IMR-90 (cell line): Measurements from ENCODE around the gene SLC35A4. TPM values are rescaled to one million over a fixed set of nuclear protein-coding genes. Genes with fewer than 3 reads are reported as not detected.

Experiments
- ATAC-seq: fragments of 200-7000 bp; cut with Tn5 transposase; 2 replicates; pipeline ENCODE4 v1.9.1; 2020; ENCODE audit warnings: low read depth, mild to moderate bottlenecking, moderate library complexity
- BruUV-seq: library from RNA; stranded (reverse); fragments of 400-500 nt; replicated peaks from 2 replicates; lab custom pipeline; 2021; lab: Mats Ljungman, UMichigan
- CTCF ChIA-PET: fragments of 300-600 bp; formaldehyde crosslinking; extraction: SDS; loops from one replicate; lab custom pipeline; 2021; ENCODE audit warnings: antibody characterized with exemption; lab: Yijun Ruan, JAX
- POLR2A ChIA-PET: fragments of 300-600 bp; sonication (Branson Sonifier 250); formaldehyde crosslinking; loops from one replicate; lab custom pipeline; 2022; ENCODE audit warnings: antibody characterized with exemption; ENCODE audit not compliant: unreplicated experiment; lab: Charles Lee
- DNase-seq: peaks from one replicate; pipeline ENCODE4 v3.0.0; 2013
- H2AFZ ChIP-seq: replicated peaks from 2 replicates; pipeline ENCODE3; 2013; ENCODE audit warnings: low read length, mild to moderate bottlenecking; ENCODE audit not compliant: poor library complexity
- H2AK5ac ChIP-seq: 2 replicates; pipeline ENCODE4 v1.6.1; 2013; ENCODE audit warnings: low read depth, low read length, inconsistent platforms
- H2AK9ac ChIP-seq: replicated peaks from 2 replicates; pipeline ENCODE3; 2013; ENCODE audit warnings: mild to moderate bottlenecking, low read depth, low read length, moderate library complexity; ENCODE audit not compliant: poor library complexity
- H2BK120ac ChIP-seq: 2 replicates; pipeline ENCODE4 v1.6.1; 2013; ENCODE audit warnings: low read depth, low read length, inconsistent platforms
- H2BK15ac ChIP-seq: 3 replicates; pipeline ENCODE4 v1.6.1; 2013; ENCODE audit warnings: low read depth, low read length, inconsistent platforms
- H2BK20ac ChIP-seq: 2 replicates; pipeline ENCODE4 v1.6.1; 2013; ENCODE audit warnings: low read depth, mild to moderate bottlenecking, inconsistent platforms, low read length, moderate library complexity
- H2BK5ac ChIP-seq: 2 replicates; pipeline ENCODE4 v1.6.1; 2013; ENCODE audit warnings: mild to moderate bottlenecking, low read depth, low read length, inconsistent platforms; ENCODE audit not compliant: poor library complexity, severe bottlenecking
- H3K14ac ChIP-seq: replicated peaks from 2 replicates; pipeline ENCODE4 v1.6.1; 2013; ENCODE audit warnings: low read depth, low read length, inconsistent platforms
- H3K18ac ChIP-seq: 2 replicates; pipeline ENCODE4 v1.6.1; 2013; ENCODE audit warnings: low read depth, low read length, control low read depth
- H3K23ac ChIP-seq: 2 replicates; pipeline ENCODE4 v1.6.1; 2013; ENCODE audit warnings: low read depth, low read length, inconsistent platforms
- H3K27ac ChIP-seq: 2 replicates; pipeline ENCODE4 v1.5.1; 2013; ENCODE audit warnings: mild to moderate bottlenecking, control low read depth, low read length; ENCODE audit not compliant: insufficient read depth
- H3K27me3 ChIP-seq: 2 replicates; pipeline ENCODE4 v1.6.1; 2013; ENCODE audit warnings: low read length; ENCODE audit not compliant: control insufficient read depth, insufficient read depth
- H3K36me3 ChIP-seq: 2 replicates; pipeline ENCODE4 v1.6.1; 2013; ENCODE audit warnings: low read length, mixed read lengths; ENCODE audit not compliant: control insufficient read depth, insufficient read depth
- H3K4ac ChIP-seq: 2 replicates; pipeline ENCODE4 v1.6.1; 2013; ENCODE audit warnings: low read depth, low read length, inconsistent platforms
- H3K4me1 ChIP-seq: 2 replicates; pipeline ENCODE4 v1.6.1; 2013; ENCODE audit warnings: low read length, mixed read lengths; ENCODE audit not compliant: control insufficient read depth, insufficient read depth
- H3K4me2 ChIP-seq: 2 replicates; pipeline ENCODE4 v1.6.1; 2013; ENCODE audit warnings: low read depth, mild to moderate bottlenecking, control low read depth, low read length, moderate library complexity
- H3K4me3 ChIP-seq: 2 replicates; pipeline ENCODE4 v1.5.1; 2013; ENCODE audit warnings: low read depth, mild to moderate bottlenecking, control low read depth, low read length, moderate library complexity; ENCODE audit not compliant: insufficient read depth
- H3K56ac ChIP-seq: 2 replicates; pipeline ENCODE4 v1.6.1; 2013; ENCODE audit warnings: low read length, inconsistent platforms; ENCODE audit not compliant: insufficient read depth; ENCODE audit errors: extremely low read depth
- H3K79me1 ChIP-seq, 2 experiments: 2 replicates each; pipeline ENCODE4 v1.6.1; 2013; ENCODE audit warnings: low read length in 2 of 2, inconsistent platforms in 1 of 2, low read depth in 1 of 2
- H3K9ac ChIP-seq: 2 replicates; pipeline ENCODE4 v1.6.1; 2013; ENCODE audit warnings: low read depth, low read length, control low read depth
- H3K9me1 ChIP-seq: 2 replicates; pipeline ENCODE4 v1.6.1; 2013; ENCODE audit warnings: low read length, inconsistent platforms; ENCODE audit not compliant: insufficient read depth
- H3K9me3 ChIP-seq: 2 replicates; pipeline ENCODE4 v1.6.1; 2013; ENCODE audit warnings: low read length; ENCODE audit not compliant: control insufficient read depth, insufficient read depth
- H4K20me1 ChIP-seq: 2 replicates; pipeline ENCODE4 v1.6.1; 2013; ENCODE audit warnings: low read length, inconsistent platforms; ENCODE audit not compliant: insufficient read depth
- H4K5ac ChIP-seq: 2 replicates; pipeline ENCODE4 v1.6.1; 2013; ENCODE audit warnings: mild to moderate bottlenecking, low read depth, low read length, control low read depth
- H4K8ac ChIP-seq, 2 experiments: 2 replicates each; pipeline ENCODE4 v1.6.1; 2013; ENCODE audit warnings: low read depth in 2 of 2, low read length in 2 of 2, control low read depth in 1 of 2, inconsistent platforms in 1 of 2
- H4K91ac ChIP-seq: 2 replicates; pipeline ENCODE4 v1.6.1; 2013; ENCODE audit warnings: low read depth, low read length, inconsistent platforms; ENCODE audit not compliant: insufficient read depth
- CHD1 ChIP-seq: IDR thresholded peaks from 2 replicates; pipeline ENCODE4 v1.6.1; 2012; ENCODE audit warnings: low read depth, low read length, improper control_type of control experiment
- CTCF ChIP-seq: conservative IDR thresholded peaks from 2 replicates; pipeline ENCODE4 v1.5.1; 2012; ENCODE audit warnings: mild to moderate bottlenecking, low read depth, low read length, improper control_type of control experiment
- ELK1 ChIP-seq: fragments of 150-350 bp; IDR thresholded peaks from 2 replicates; pipeline ENCODE4 v1.6.1; 2016; ENCODE audit warnings: low read depth, mild to moderate bottlenecking, low read length, moderate library complexity, borderline replicate concordance
- FOS ChIP-seq: fragments of 150-350 bp; IDR thresholded peaks from 2 replicates; pipeline ENCODE4 v1.6.1; 2016; ENCODE audit warnings: low read depth, low read length
- MAFK ChIP-seq: IDR thresholded peaks from 2 replicates; pipeline ENCODE4 v1.6.1; 2012; ENCODE audit warnings: low read depth, low read length, improper control_type of control experiment
- MAZ ChIP-seq: IDR thresholded peaks from 2 replicates; pipeline ENCODE4 v1.6.1; 2012; ENCODE audit warnings: low read depth, mild to moderate bottlenecking, low read length, improper control_type of control experiment, moderate library complexity, borderline replicate concordance
- MXI1 ChIP-seq: IDR thresholded peaks from 2 replicates; pipeline ENCODE4 v1.6.1; 2012; ENCODE audit warnings: low read depth, mild to moderate bottlenecking, low read length, moderate library complexity, borderline replicate concordance
- NFE2L2 ChIP-seq: fragments of 150-350 bp; IDR thresholded peaks from 2 replicates; pipeline ENCODE4 v1.6.1; 2016; ENCODE audit warnings: low read depth, mild to moderate bottlenecking, low read length
- POLR2A ChIP-seq: IDR thresholded peaks from 2 replicates; pipeline ENCODE4 v1.6.1; 2012; ENCODE audit warnings: mild to moderate bottlenecking, low read depth, low read length
- RAD21 ChIP-seq: IDR thresholded peaks from 2 replicates; pipeline ENCODE4 v1.6.1; 2012; ENCODE audit warnings: low read length, improper control_type of control experiment
- RCOR1 ChIP-seq: IDR thresholded peaks from 2 replicates; pipeline ENCODE4 v1.6.1; 2012; ENCODE audit warnings: mild to moderate bottlenecking, low read length, improper control_type of control experiment; ENCODE audit not compliant: insufficient replicate concordance
- RFX5 ChIP-seq: IDR thresholded peaks from 2 replicates; pipeline ENCODE4 v1.8.0; 2012; ENCODE audit warnings: low read depth, mild to moderate bottlenecking, low read length, moderate library complexity
- SMC3 ChIP-seq: fragments of 150-350 bp; IDR thresholded peaks from 2 replicates; pipeline ENCODE4 v1.6.1; 2016; ENCODE audit warnings: low read depth, mild to moderate bottlenecking, antibody characterized with exemption, low read length, moderate library complexity
- USF2 ChIP-seq: fragments of 150-350 bp; IDR thresholded peaks from 2 replicates; pipeline ENCODE4 v1.6.1; 2017; ENCODE audit warnings: mild to moderate bottlenecking, antibody characterized with exemption, low read length, low read depth
- WGBS, 2 experiments: methylation state at CpG; one replicate each; pipeline versions ENCODE4 v1.1.5 to v1.1.7; 2013; ENCODE audit warnings: missing lambda C conversion rate in 2 of 2; ENCODE audit not compliant: insufficient read length in 1 of 2; ENCODE audit errors: extremely low coverage in 2 of 2; 5-methylcytosine and 5-hydroxymethylcytosine counted together
- dilution Hi-C: fragments of 300-500 bp; cut with HindIII; formaldehyde crosslinking; loops from one replicate; pipeline ENCODE4 v1.14.3; 2018; ENCODE audit warnings: low sequenced_read_pairs; ENCODE audit not compliant: unreplicated experiment
- in situ Hi-C: fragments of 300-500 bp; cut with MboI; formaldehyde crosslinking; loops from 3 replicates; pipeline ENCODE4 v1.14.3; 2019; ENCODE audit warnings: low sequenced_read_pairs, inconsistent platforms, mixed read lengths
- intact Hi-C: fragments of 100-400 bp; cut with micrococcal nuclease; formaldehyde crosslinking; loops from 2 replicates; pipeline ENCODE4 v1.10.0; 2022
- polyA plus RNA-seq, 3 experiments: library from polyadenylated mRNA; depleted of rRNA; stranded (reverse); fragments of >200 nt; gene quantifications; 2 replicates each; pipeline ENCODE4 v1.2.3, GENCODE V29; 2012; ENCODE audit warnings: low replicate concordance in 1 of 3
- total RNA-seq: library from RNA; depleted of rRNA; stranded (reverse); fragments of >200 nt; gene quantifications from 2 replicates; pipeline ENCODE4 v1.2.3, GENCODE V29; 2012

Gene SLC35A4
- total and polyA plus RNA-seq, 2 of the 4 experiments (the other 2 are of a cell fraction): 19.2 to 66.4 TPM

- CTCF ChIA-PET: no interaction called here
These were observed 6.1 kb upstream of the SLC35A4 start for GRCh38 chr5:140558542-140558941.

More at GRCh38 chr5:140558542-140558941, 6.1 kb upstream of the SLC35A4 start:
- Histone ChIP-seq H4K8ac (peak overlapping the region in 1 of 2 experiments; percentile 99; a peak in 1 of 4 replicates), H2BK5ac (no peak overlapping the region), H3K27ac (peak overlapping the region; percentile 4; the same call in 1 of the 2 replicates), H2AK9ac (no peak overlapping the region), H4K20me1 (peaks cover 13% of the 10 kb centered on the region), H4K5ac (0 out of 2 replicates have a peak overlapping the region, but pooled peaks have one; percentile 1), H3K14ac (no peak overlapping the region), H3K79me1 (peaks cover 26 to 49% of the 10 kb centered on the region in 2 experiments), H3K9ac (no peak overlapping the region), H3K9me1 (peaks cover 11% of the 10 kb centered on the region), H2AK5ac (peak overlapping the region; percentile 99; the same call in 1 of the 2 replicates), H2BK120ac (peak overlapping the region; percentile 94; the same call in 1 of the 2 replicates), H3K9me3 (no peaks in the 10 kb centered on the region), H3K4me2 (no peak overlapping the region), H3K4ac (peak overlapping the region; percentile 19; the same call in 1 of the 2 replicates), H4K91ac (no peak overlapping the region), H3K4me3 (no peak overlapping the region), H2BK20ac (peak overlapping the region; percentile 98; the same call in 1 of the 2 replicates), H2BK15ac (0 out of 3 replicates have a peak overlapping the region, but pooled peaks have one; percentile 96), H3K36me3 (peaks cover 18% of the 10 kb centered on the region), H2AFZ (no peak overlapping the region), H3K56ac (no peak overlapping the region), H3K27me3 (no peaks in the 10 kb centered on the region), H3K23ac (no peak overlapping the region), H3K18ac (no peak overlapping the region), H3K4me1 (peaks cover 19% of the 10 kb centered on the region)
- ATAC-seq (no peak), DNase-seq (no peak)
- dilution Hi-C loops (no loop called here), intact Hi-C loops (no loop called here), in situ Hi-C loops (no loop called here)
- WGBS, 2 experiments: 100% methylated on average over 1 of the region's 9 CpGs; no CpG with 5 or more reads in 1 of the 2 experiments
- POLR2A ChIA-PET: no interaction called here
- no TSS peak for BruUV-seq
- TF ChIP-seq POLR2A (no peak), NFE2L2 (no peak), MAZ (no peak), SMC3 (no peak), CTCF (no peak), USF2 (no peak), RAD21 (no peak), FOS (no peak), MAFK (no peak), CHD1 (no peak), RCOR1 (no peak), ELK1 (no peak), RFX5 (no peak), MXI1 (no peak)
